ENCODE results near the gene RIC8B. TPM values are rescaled to one million over a fixed set of nuclear protein-coding genes. Genes with fewer than 3 reads are reported as not detected.
"Not testable (repeated sequence)": the region's sequence is repeated elsewhere in the genome, so short reads cannot be mapped to it uniquely, and the experiment has no call there.

The RIC8B gene
- total and polyA plus RNA-seq, 2 of the 8 experiments (the other 6 are each of a cell fraction or from before 2014, with no cell fraction given) = 8.2 to 25.3 TPM

- H3K23ac ChIP-seq (ENCODE audit: insufficient read length); H2BK5ac ChIP-seq (ENCODE audit: low read depth, low read length); H3K23me2 ChIP-seq (ENCODE audit: low read depth, low read length); H2AK5ac ChIP-seq (ENCODE audit: low read depth, low read length); H2BK120ac ChIP-seq (replicated peaks; ENCODE audit: low read depth, low read length); H3K79me1 ChIP-seq (ENCODE audit: low read depth, low read length); H3K9ac ChIP-seq (replicated peaks in 1 of 4; ENCODE audit: extremely low read depth in 1 of 4, low read depth in 3 of 4, low read length in 3 of 4); H2BK20ac ChIP-seq (ENCODE audit: low read length); H4K5ac ChIP-seq (ENCODE audit: insufficient read length, low read depth, low read length); H4K8ac ChIP-seq (ENCODE audit: extremely low read depth, insufficient read depth, low read length); H3K56ac ChIP-seq (replicated peaks; ENCODE audit: insufficient read length, low read depth, low read length); POLR2A ChIA-PET (ENCODE audit: partially characterized antibody); H3K4me3 ChIP-seq (ENCODE audit: extremely low read depth in 1 of 4, insufficient read depth in 2 of 4, low read depth in 3 of 4, low read length in 4 of 4); H3K79me2 ChIP-seq (ENCODE audit: control insufficient read depth in 1 of 2, insufficient read depth in 2 of 2, low read length in 2 of 2); H3K14ac ChIP-seq (ENCODE audit: insufficient read length); H2BK15ac ChIP-seq (ENCODE audit: low read length); DNase-seq (ENCODE audit: low read depth in 1 of 2, low spot score in 2 of 2); H3K4me1 ChIP-seq (replicated peaks in 1 of 4; ENCODE audit: control insufficient read depth in 3 of 4, insufficient read depth in 4 of 4, low read length in 3 of 4); FAIRE-seq; H3K4me2 ChIP-seq (ENCODE audit: insufficient read depth in 1 of 2, low read depth in 2 of 2, low read length in 2 of 2); H2AFZ ChIP-seq (ENCODE audit: low read length); H4K91ac ChIP-seq (replicated peaks; ENCODE audit: insufficient read length, low read length); H3K4ac ChIP-seq (replicated peaks; ENCODE audit: insufficient read length, low read depth, low read length); H3K36me3 ChIP-seq (ENCODE audit: control insufficient read depth in 2 of 4, insufficient read depth in 4 of 4, low read length in 3 of 4); H4K20me1 ChIP-seq (replicated peaks in 1 of 2; ENCODE audit: control insufficient read depth in 1 of 2, insufficient read depth in 2 of 2, low read length in 2 of 2); H3K27me3 ChIP-seq (replicated peaks in 1 of 4; ENCODE audit: control insufficient read depth in 3 of 4, extremely low read depth in 1 of 4, insufficient read depth in 3 of 4, low read length in 3 of 4); H3K27ac ChIP-seq (ENCODE audit: low read depth, low read length); H2BK12ac ChIP-seq (ENCODE audit: low read depth, low read length); H3K18ac ChIP-seq (ENCODE audit: extremely low read depth, low read length); H3K9me3 ChIP-seq (ENCODE audit: insufficient read depth in 2 of 2, low read depth in 1 of 2, low read length in 1 of 2): not testable (repeated sequence)
- 93% methylated on average over 2 of the region's 2 CpGs; no CpG with 5 or more reads in 1 of the 2 experiments for WGBS, 2 experiments (ENCODE audit: extremely low coverage in 1 of 2, insufficient coverage in 1 of 2, insufficient read length in 1 of 2, insufficient replicate concordance in 2 of 2, low coverage in 1 of 2, low lambda C conversion rate in 2 of 2, missing lambda C conversion rate in 1 of 2)
- CTCF ChIA-PET (ENCODE audit: partially characterized antibody) = interaction anchor here (6.4 kb wide), 1 partner anchor 14 kb away, joined by 50 read pairs; no protein-coding TSS in a partner anchor
These were observed 149.1 kb downstream of the RIC8B start for GRCh38 chr12:106923594-106923993.
